HepG2 (cell line): ENCODE data around the gene C16orf78.

ENCODE experiments used
- CTCF ChIP-seq: sonication (generic); formaldehyde crosslinking; IDR thresholded peaks from 2 replicates; pipeline ENCODE4 v1.5.0; 2020; ENCODE audit warnings: mild to moderate bottlenecking, missing genetic modification reagents, moderate library complexity
- ESRRA ChIP-seq: sonication (generic); formaldehyde crosslinking; IDR thresholded peaks from 2 replicates; pipeline ENCODE4 v1.5.1; 2020; ENCODE audit warnings: mild to moderate bottlenecking, low read depth, missing genetic modification reagents
- HDAC2 ChIP-seq: sonication (generic); formaldehyde crosslinking; IDR thresholded peaks from 2 replicates; pipeline ENCODE4 v1.4.0; 2020; ENCODE audit warnings: missing genetic modification reagents
- HNRNPL ChIP-seq: fragments of 200-400 bp; formaldehyde crosslinking; IDR thresholded peaks from 2 replicates; pipeline ENCODE4 v1.6.1; 2017; ENCODE audit warnings: mild to moderate bottlenecking, low read depth, low read length
- MEIS2 ChIP-seq: sonication (generic); formaldehyde crosslinking; IDR thresholded peaks from 2 replicates; pipeline ENCODE4 v1.9.0; 2021; ENCODE audit warnings: mild to moderate bottlenecking, missing genetic modification reagents
- NCOR1 ChIP-seq: fragments of 200-600 bp; sonication (generic); IDR thresholded peaks from 2 replicates; pipeline ENCODE4 v1.7.0; 2017; ENCODE audit warnings: antibody characterized with exemption, low read length, borderline replicate concordance
- POLR2A ChIP-seq, 2 experiments: IDR thresholded peaks; 2 replicates each; pipeline ENCODE4 v1.6.1; 2011; ENCODE audit warnings: low read depth in 2 of 2, low read length in 2 of 2, mild to moderate bottlenecking in 1 of 2, moderate library complexity in 1 of 2; ENCODE audit not compliant: insufficient read depth in 1 of 2
- PRDM15 ChIP-seq: sonication (generic); formaldehyde crosslinking; IDR thresholded peaks from 2 replicates; pipeline ENCODE4 v1.4.0; 2020; ENCODE audit warnings: missing genetic modification reagents
- SUZ12 ChIP-seq: fragments of 150-350 bp; IDR thresholded peaks from 2 replicates; pipeline ENCODE4 v1.6.1; 2014; ENCODE audit warnings: low read depth, low read length
- TF ChIP-seq, protein P1 (sequence below): sonication (generic); formaldehyde crosslinking; IDR thresholded peaks from 2 replicates; pipeline ENCODE4 v1.4.0; 2020; ENCODE audit warnings: missing genetic modification reagents
- TF ChIP-seq, protein P2 (sequence below): sonication (generic); formaldehyde crosslinking; IDR thresholded peaks from 2 replicates; pipeline ENCODE4 v1.4.0; 2020; ENCODE audit warnings: missing genetic modification reagents, borderline replicate concordance
- TF ChIP-seq, protein P3 (sequence below): sonication (generic); formaldehyde crosslinking; IDR thresholded peaks from 2 replicates; pipeline ENCODE4 v1.5.0; 2020; ENCODE audit warnings: missing genetic modification reagents
- TF ChIP-seq, protein P4 (sequence below): sonication (generic); formaldehyde crosslinking; IDR thresholded peaks from 2 replicates; pipeline ENCODE4 v1.8.1; 2022; ENCODE audit warnings: low read depth, mild to moderate bottlenecking, missing genetic modification reagents

DNA sequence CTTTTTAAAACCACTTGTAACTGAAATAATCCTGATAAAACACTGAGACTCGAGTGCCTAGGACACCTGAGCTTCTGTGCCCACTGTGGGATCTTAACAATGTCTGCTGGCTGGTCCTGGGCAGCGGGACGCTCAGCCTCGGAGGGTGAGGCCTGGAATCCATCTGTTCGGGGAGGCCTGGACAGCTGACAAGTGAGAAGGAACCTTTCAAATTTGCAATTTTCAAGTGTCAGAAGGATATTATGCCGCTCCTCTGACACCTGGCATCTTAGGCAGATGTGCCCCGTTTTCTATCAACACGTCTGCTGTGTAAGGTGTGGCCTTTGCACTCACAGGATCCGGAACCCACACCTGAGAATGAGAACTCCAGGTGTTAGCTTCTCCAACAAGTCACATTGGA is 33.1 kb upstream of the C16orf78 start:
- TF ChIP-seq, protein P1, sequence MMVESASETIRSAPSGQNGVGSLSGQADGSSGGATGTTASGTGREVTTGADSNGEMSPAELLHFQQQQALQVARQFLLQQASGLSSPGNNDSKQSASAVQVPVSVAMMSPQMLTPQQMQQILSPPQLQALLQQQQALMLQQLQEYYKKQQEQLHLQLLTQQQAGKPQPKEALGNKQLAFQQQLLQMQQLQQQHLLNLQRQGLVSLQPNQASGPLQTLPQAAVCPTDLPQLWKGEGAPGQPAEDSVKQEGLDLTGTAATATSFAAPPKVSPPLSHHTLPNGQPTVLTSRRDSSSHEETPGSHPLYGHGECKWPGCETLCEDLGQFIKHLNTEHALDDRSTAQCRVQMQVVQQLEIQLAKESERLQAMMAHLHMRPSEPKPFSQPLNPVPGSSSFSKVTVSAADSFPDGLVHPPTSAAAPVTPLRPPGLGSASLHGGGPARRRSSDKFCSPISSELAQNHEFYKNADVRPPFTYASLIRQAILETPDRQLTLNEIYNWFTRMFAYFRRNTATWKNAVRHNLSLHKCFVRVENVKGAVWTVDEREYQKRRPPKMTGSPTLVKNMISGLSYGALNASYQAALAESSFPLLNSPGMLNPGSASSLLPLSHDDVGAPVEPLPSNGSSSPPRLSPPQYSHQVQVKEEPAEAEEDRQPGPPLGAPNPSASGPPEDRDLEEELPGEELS (CRISPR knock-in tag), result no peak
- TF ChIP-seq NCOR1, result no peak
- TF ChIP-seq, protein P2, sequence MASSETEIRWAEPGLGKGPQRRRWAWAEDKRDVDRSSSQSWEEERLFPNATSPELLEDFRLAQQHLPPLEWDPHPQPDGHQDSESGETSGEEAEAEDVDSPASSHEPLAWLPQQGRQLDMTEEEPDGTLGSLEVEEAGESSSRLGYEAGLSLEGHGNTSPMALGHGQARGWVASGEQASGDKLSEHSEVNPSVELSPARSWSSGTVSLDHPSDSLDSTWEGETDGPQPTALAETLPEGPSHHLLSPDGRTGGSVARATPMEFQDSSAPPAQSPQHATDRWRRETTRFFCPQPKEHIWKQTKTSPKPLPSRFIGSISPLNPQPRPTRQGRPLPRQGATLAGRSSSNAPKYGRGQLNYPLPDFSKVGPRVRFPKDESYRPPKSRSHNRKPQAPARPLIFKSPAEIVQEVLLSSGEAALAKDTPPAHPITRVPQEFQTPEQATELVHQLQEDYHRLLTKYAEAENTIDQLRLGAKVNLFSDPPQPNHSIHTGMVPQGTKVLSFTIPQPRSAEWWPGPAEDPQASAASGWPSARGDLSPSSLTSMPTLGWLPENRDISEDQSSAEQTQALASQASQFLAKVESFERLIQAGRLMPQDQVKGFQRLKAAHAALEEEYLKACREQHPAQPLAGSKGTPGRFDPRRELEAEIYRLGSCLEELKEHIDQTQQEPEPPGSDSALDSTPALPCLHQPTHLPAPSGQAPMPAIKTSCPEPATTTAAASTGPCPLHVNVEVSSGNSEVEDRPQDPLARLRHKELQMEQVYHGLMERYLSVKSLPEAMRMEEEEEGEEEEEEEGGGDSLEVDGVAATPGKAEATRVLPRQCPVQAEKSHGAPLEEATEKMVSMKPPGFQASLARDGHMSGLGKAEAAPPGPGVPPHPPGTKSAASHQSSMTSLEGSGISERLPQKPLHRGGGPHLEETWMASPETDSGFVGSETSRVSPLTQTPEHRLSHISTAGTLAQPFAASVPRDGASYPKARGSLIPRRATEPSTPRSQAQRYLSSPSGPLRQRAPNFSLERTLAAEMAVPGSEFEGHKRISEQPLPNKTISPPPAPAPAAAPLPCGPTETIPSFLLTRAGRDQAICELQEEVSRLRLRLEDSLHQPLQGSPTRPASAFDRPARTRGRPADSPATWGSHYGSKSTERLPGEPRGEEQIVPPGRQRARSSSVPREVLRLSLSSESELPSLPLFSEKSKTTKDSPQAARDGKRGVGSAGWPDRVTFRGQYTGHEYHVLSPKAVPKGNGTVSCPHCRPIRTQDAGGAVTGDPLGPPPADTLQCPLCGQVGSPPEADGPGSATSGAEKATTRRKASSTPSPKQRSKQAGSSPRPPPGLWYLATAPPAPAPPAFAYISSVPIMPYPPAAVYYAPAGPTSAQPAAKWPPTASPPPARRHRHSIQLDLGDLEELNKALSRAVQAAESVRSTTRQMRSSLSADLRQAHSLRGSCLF (CRISPR knock-in tag), result no peak
- no peak for TF ChIP-seq HDAC2
- TF ChIP-seq MEIS2 (CRISPR knock-in tag), result no peak
- no peak for TF ChIP-seq ESRRA (CRISPR knock-in tag)
- no peak for TF ChIP-seq HNRNPL
- TF ChIP-seq, protein P3, sequence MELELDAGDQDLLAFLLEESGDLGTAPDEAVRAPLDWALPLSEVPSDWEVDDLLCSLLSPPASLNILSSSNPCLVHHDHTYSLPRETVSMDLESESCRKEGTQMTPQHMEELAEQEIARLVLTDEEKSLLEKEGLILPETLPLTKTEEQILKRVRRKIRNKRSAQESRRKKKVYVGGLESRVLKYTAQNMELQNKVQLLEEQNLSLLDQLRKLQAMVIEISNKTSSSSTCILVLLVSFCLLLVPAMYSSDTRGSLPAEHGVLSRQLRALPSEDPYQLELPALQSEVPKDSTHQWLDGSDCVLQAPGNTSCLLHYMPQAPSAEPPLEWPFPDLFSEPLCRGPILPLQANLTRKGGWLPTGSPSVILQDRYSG (CRISPR knock-in tag), result no peak
- no peak for TF ChIP-seq CTCF (CRISPR knock-in tag)
- TF ChIP-seq PRDM15 (CRISPR knock-in tag), result no peak
- TF ChIP-seq, protein P4, sequence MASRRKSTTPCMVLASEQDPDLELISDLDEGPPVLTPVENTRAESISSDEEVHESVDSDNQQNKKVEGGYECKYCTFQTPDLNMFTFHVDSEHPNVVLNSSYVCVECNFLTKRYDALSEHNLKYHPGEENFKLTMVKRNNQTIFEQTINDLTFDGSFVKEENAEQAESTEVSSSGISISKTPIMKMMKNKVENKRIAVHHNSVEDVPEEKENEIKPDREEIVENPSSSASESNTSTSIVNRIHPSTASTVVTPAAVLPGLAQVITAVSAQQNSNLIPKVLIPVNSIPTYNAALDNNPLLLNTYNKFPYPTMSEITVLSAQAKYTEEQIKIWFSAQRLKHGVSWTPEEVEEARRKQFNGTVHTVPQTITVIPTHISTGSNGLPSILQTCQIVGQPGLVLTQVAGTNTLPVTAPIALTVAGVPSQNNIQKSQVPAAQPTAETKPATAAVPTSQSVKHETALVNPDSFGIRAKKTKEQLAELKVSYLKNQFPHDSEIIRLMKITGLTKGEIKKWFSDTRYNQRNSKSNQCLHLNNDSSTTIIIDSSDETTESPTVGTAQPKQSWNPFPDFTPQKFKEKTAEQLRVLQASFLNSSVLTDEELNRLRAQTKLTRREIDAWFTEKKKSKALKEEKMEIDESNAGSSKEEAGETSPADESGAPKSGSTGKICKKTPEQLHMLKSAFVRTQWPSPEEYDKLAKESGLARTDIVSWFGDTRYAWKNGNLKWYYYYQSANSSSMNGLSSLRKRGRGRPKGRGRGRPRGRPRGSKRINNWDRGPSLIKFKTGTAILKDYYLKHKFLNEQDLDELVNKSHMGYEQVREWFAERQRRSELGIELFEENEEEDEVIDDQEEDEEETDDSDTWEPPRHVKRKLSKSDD (CRISPR knock-in tag), result no peak
- no peak for TF ChIP-seq POLR2A (IDR thresholded peaks at IDR 0.05; ENCODE audit: insufficient read depth in 1 of 2, low read depth in 2 of 2, low read length in 2 of 2)
- TF ChIP-seq SUZ12, result no peak
